Stimulated activated CD4-positive, alpha-beta T cell treated with anti-CD3 and anti-CD28 coated beads, Interleukin-4, amount 100 ng/mL, for 48 hours (primary cell): ENCODE results near the gene IER5L.
A peak's percentile ranks its signal among the peaks of the same experiment; 100 is the strongest.

ENCODE experiments used
- DNase-seq, 2 donors: peaks; one replicate each; pipeline ENCODE4 v3.0.0-alpha.2; 2020; ENCODE audit warnings: low read depth in 2 of 2

IER5L gene

GRCh38 chr9:129177791-129178567 lies at the start of gene IER5L:
TSS of gene IER5L (minus strand) at chr9:129178261. CDS start at chr9:129178052, 209 bp downstream.
- DNase-seq: peak; percentile 88 to 91

- no peak for DNase-seq
Measured at GRCh38 chr9:129227843-129228189, 49.8 kb upstream of the IER5L start.

GRCh38 chr9:129225815-129226214 lies 47.8 kb upstream of the IER5L start:
- DNase-seq: no peak

GRCh38 chr9:129225490-129225778 lies 47.4 kb upstream of the IER5L start:
- no peak for DNase-seq

- DNase-seq: no peak
Measured at GRCh38 chr9:129224618-129225489, 46.8 kb upstream of the IER5L start.

- no peak for DNase-seq
Measured at GRCh38 chr9:129223551-129224208, 45.6 kb upstream of the IER5L start.

- DNase-seq: no peak
Measured at GRCh38 chr9:129222819-129223218, 44.8 kb upstream of the IER5L start.

GRCh38 chr9:129221979-129222635 lies 44.0 kb upstream of the IER5L start:
- no peak for DNase-seq

GRCh38 chr9:129221233-129221632 lies 43.2 kb upstream of the IER5L start:
- no peak for DNase-seq

GRCh38 chr9:129220771-129221170 lies 42.7 kb upstream of the IER5L start:
- no peak for DNase-seq

GRCh38 chr9:129218918-129219317 lies 40.9 kb upstream of the IER5L start:
- DNase-seq: no peak

GRCh38 chr9:129218272-129218625 lies 40.2 kb upstream of the IER5L start:
- no peak for DNase-seq

- DNase-seq: no peak
Measured at GRCh38 chr9:129213551-129213950, 35.5 kb upstream of the IER5L start.

GRCh38 chr9:129211686-129212085 lies 33.6 kb upstream of the IER5L start:
- no peak for DNase-seq

- DNase-seq: no peak
Measured at GRCh38 chr9:129210125-129210524, 32.1 kb upstream of the IER5L start.

- no peak for DNase-seq
Measured at GRCh38 chr9:129209580-129209979, 31.5 kb upstream of the IER5L start.

GRCh38 chr9:129209109-129209508 lies 31.0 kb upstream of the IER5L start:
- no peak for DNase-seq

GRCh38 chr9:129208207-129209032 lies 30.4 kb upstream of the IER5L start:
- DNase-seq: peak; percentile 31 to 43

- no peak for DNase-seq
Measured at GRCh38 chr9:129206905-129207304, 28.8 kb upstream of the IER5L start.

GRCh38 chr9:129206401-129206800 lies 28.3 kb upstream of the IER5L start:
- no peak for DNase-seq

- DNase-seq: no peak
Measured at GRCh38 chr9:129204840-129205239, 26.8 kb upstream of the IER5L start.
